HG03025 (cell line): ENCODE measurements around the gene CPPED1.
"Not testable (repeated sequence)": the region's sequence is repeated elsewhere in the genome, so short reads cannot be mapped to it uniquely, and the experiment has no call there.

Experiments
- ATAC-seq: cut with Tn5 transposase; IDR thresholded peaks from one replicate; pipeline ENCODE4 v1.9.1; 2021; ENCODE audit warnings: mild to moderate bottlenecking, moderate library complexity; ENCODE audit not compliant: unreplicated experiment, low FRiP score

Gene CPPED1, protein sequence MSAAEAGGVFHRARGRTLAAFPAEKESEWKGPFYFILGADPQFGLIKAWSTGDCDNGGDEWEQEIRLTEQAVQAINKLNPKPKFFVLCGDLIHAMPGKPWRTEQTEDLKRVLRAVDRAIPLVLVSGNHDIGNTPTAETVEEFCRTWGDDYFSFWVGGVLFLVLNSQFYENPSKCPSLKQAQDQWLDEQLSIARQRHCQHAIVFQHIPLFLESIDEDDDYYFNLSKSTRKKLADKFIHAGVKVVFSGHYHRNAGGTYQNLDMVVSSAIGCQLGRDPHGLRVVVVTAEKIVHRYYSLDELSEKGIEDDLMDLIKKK

DNA sequence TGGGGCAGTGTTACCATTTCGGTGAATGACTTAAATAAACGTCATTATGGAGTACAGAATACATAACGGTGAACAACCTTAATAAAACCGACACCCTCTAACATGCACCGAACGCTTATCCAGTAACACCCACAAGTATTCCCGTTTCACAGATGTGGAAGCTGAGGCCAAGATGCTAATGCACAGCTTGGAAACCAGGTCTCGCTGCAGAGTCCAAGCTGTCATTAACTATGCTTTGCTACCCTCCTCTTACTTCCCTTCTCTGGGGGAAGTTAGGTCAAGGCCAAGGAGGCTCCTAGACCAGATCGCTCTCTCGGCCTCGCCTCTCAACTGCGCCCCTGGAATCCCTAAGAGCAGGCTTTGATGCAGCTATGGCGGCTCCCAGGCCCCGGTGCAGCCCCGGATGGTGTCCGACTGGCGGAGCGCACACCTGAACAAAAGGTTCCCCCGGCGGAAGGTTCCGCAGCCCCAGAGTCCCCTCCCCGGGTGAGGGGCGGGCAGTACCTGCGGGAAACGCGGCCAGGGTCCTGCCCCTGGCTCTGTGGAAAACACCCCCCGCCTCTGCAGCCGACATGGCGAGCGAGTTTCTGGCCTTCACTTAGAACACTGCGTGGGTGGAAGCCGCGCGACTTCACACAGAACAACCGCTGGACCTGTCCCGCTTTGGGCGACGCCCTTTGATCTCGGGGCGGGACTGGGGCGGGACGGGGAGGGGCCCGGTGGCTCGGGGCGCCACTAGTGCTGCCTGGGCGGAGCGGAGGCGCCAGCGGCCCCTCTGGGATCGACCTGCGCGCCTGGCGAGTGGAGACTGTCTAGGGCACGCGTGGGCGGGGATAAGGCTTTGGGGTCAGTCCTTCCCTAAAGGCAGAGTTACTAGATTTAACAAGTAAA is at the start of gene CPPED1:
TSS of gene CPPED1 (minus strand) at position 685 of the 891 bp plus-strand sequence. CDS start at position 574, 111 bp downstream.
- ATAC-seq = peak; percentile 78

DNA sequence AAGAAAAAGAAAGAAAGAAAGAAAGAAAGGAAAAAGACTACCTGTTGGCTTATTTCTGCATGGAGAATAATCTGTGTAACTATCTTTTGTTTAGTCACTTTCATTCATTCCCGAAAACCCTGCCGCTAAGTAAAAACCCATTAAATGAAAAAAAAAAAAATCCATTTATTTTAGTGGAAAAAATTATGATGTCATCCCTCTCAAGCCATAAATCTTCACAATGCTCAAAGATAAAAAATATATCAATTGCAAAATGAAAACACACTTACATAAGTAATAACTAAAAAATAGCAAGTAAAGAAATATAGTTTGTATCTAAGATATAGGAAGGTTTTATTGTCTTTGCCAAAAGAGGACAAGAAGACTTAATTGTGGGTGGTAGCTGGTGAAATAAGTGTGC is 46.5 kb upstream of the CPPED1 start:
- ATAC-seq = no peak

DNA sequence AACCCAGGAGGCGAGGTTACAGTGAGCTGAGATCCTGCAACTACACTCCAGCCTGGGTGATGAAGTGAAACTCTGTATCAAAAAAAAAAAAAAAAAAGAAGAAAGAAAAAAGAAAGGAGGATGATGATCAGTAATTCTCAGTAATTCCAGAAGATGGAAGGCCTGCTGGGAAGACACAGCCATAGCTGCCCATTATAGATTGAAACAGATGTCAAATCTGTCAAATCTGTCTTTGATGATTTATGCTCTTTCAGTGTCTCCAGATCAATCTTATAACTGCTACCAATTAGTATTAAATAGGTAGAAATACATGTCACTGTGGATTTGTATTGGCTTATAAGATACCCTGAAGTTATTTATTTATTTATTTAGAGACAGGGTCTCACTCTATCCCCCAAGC is 42.9 kb upstream of the CPPED1 start:
- ATAC-seq = no peak

DNA sequence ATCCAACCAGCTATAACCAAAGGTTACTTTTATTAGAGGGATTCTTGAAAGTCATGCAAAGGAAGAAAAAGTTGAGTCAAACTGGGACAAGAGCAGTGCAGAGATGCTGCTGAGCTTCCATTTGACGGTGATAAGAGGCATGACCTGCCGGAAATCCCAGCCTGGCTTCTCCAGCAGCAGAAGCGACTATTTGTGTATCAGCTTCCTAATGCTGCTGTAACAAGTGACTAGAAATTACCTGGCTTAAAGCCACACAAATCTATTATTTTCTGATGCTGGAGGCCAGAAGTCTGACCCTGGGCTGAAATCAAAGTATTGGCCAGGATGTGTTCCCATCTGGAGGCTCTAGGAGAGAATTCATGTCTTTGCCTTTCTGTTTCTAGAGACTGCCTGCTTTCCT is 41.6 kb upstream of the CPPED1 start:
- ATAC-seq = no peak

DNA sequence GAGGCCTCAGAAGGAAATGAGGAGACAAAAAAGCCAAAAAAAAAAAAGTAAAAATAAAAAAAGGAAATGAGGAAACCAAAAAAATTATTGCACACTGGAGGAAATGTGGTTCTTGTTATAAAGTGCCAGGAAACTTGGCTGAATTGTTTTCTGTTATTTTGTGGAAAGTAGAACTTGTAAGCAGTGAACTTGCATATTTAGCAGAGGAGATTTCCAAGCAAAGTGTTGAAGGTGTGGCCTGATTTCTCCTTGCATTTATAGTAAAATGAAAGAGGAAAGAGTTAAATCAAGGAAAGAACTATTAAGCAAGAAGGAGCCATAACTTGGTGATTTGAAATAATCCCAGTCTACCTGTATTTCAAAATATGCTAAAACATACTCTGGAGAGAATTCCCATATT is 34.1 kb upstream of the CPPED1 start:
- ATAC-seq = no peak

DNA sequence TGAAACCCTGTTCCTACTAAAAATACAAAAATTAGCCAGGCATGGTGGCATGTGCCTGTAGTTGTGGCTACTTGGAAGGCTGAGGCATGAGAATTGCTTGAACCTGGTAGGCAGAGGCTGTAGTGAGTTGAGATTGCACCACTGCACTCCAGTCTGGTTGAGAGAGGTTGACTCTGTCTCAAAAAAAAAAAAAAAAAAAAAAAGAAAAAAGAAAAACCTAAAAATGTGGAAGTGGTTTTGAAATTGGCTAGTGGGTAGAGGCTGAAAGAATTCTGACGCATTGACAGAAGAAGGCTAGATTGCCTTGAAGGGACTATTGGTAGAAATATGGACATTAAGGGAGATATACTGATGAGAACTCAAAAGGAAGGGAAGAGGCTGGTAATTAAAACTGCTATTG is 33.6 kb upstream of the CPPED1 start:
- ATAC-seq = no peak

DNA sequence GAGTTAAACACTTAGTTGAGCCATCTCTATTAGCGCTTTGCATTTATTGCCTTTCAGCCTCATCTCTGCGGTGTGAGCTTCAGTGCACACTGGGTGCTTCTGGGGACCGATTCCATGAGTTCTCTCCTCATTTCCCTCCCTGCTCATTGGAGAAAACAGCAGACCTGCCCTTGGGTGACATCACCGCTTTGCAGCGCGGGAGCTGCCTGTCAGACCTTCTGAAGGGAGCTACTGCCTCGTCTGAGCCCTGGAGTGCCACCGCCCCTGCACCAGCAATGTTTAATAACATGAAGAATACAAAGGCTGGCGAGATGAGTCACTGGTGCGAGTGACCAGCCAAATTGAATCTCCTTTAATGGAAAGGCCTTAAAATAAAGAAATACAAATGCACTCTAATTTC is 30.2 kb upstream of the CPPED1 start:
- no peak for ATAC-seq

DNA sequence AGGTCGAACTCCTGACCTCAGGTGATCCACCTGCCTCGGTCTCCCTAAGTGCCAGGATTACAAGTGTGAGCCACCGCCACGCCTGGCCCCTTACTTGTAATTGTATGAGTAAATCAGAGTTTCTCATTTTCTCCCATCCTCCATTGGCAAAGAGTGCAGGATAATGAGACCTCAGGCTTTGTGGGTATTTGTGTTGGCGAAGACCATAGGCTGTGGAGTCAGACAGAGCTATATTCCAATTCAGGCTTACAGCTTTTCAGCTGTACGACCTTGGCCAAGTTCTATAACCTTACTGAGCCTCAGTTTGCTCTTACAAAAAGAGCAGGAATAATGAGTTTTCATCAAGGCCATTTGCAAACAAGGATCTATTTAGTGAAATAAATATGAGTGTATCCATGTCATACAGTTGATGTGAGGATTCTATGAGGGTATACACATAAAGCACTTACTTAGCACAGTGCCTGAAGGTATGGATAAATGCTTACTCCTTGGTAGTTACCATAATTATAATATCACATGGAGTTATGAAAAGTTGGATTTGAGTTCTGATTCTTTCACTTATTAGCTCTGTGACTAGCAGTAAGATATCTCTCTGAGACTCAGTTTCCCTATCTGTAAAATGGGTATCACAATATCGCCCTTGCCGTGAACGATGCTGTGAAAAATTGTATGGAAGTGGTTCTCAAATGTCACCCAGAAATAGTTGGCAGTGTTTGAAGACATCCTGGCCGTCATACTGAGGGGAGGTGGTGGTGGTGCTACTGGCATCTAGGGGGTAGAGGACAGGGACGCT is 25.6 kb upstream of the CPPED1 start:
- no peak for ATAC-seq

DNA sequence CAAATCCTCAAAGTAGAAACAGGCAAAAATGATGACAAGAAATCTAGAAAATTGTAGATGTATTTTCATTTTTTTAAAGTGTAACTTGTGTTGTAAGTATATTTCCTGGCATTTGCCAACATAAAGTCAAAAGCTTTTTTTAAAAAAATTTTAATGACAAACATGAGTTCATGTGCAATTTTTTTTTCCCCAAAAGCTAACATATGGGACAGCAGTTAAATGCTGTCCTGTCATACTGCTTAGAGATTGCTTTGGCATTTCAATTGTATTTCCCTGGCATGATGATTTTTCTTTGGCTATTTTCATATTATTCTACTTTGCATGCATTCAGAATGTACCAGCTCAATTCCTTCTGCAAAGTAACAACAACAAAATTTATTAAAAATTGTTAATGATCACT is 24.5 kb upstream of the CPPED1 start:
- no peak for ATAC-seq

DNA sequence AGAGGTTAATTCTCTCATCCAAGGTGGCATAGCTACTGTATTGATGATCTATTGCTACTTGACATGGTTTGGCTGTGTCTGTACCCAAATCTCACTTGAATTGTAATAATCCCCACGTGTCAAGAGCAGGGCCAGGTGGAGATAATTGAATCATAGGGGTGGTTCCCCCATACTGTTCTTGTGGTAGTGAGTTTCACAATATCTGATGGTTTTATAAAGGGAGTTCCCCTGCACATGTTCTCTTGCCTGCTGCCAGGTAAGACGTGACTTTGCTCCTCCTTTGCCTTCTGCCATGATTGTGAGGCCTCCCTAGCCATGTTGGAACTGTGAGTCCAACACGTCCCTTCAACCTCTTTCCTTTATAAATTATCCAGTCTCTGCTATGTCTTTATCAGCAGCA is 22.9 kb upstream of the CPPED1 start:
- no peak for ATAC-seq

DNA sequence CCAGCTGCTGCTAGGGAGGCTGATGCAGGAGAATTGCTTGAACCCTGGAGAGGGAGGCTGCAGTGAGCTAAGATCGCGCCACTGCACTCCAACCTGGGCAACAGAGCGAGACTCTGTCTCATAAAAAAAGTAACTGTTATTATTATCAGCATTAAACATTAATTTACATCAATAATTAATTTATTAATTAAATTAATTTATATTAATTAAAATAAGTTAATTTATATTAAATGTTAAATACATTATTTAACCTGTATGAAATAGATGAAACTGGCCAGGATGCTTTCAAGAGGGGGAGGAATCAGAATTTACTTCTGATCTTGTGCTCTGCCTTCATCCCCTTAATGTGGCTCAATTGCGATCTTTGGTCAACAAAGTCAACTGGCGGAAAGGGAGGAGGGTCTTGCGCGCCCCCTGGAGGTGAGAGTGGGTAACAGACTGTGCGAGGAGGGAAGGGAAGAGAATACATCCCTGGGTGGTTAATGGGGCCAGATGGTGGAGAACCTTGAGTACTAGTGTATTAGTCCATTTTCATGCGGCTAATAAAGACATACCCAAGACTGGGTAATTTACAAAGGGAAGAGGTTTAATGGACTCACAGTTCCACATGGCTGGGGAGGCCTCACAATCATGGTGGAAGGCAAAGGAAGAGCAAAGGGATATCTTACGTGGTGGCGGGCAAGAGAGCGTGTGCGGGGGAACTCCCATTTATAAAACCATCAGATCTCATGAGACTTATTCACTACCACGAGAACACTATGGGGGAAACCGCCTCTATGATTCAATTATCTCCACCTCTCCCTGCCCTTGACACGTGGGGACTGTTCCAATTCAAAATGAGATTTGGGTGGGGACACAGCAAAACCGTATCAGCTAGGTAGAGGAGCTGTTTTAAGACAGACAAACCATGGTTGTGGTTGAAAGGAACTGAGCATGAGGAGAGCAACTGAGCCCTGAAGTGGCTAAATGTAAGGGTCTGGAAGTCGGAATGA is 15.7 kb upstream of the CPPED1 start:
- ATAC-seq = no peak

DNA sequence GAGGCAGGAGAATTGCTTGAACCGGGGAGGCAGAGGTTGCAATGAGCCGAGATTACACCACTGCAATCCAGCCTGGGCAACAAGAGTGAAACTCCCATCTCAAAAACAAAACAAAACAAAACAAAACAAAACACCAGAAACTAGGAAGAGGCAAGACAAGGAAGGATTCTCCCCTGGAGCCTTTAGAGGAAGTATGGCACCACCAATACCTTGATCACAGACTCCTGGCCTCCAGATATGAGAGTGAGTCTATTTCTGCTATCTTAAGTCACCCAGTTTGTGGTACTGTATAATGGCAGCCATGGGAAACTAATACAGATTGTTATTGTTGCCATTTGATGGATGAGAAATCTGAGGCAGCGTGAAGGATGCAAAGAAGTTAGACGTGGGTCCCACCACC is 14.6 kb upstream of the CPPED1 start:
- ATAC-seq = no peak

DNA sequence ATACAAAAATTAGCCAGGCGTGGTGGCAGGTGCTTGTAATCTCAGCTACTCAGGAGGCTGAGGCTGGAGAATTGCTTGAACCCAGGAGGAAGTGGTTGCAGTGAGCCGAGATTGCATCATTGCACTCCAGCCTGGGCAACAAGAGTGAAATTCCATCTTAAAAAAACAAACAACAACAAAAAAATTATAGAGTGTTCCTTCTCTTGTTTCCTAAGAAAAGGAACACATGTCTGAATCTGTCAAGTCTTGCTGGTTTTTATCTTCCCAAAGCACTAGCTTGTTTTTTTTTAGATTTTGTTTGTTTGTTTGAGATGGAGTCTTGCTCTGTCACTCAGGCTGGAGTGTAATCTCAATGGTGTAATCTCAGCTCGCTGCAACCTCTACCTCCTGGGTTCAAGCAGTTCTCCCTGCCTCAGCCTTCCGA is 13.1 kb upstream of the CPPED1 start:
- not testable (repeated sequence) for ATAC-seq

DNA sequence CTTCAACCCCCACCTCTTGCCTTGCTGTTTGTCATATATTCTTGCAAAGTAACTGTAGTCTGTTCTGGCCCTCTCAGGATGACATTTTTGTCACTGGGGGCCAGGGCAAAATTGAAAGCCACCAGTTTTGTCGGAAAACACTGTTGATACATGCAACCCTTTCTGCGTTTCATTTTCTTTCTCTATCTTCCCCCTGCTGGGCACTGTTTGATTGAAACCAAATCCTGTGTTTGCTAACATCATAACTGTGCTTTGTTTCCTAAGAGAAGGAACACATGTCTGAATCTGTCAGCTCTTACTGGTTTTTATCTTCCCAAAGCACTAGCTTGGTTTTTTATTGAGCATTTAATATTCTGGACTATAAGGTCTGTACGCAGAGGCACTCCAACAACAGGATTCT is 11.7 kb upstream of the CPPED1 start:
- ATAC-seq = no peak

DNA sequence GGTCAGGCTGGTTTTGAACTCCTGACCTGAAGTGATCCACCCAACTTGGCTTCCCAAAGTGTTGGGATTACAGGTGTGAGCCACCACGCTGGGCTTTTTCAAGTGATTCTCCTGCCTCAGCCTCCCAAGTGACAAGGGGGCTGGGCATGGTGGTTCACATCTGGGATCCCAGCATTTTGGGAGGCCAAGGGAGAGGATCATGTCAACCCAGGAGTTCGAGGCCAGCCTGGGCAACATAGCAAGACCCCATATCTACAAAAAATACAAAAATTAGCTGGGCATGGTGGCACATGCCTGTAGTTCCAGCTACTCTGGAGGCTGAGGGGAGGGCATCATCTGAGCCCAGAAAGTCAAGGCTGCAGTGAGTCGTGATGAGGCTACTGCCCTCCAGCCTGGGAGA is 10.0 kb upstream of the CPPED1 start:
- not testable (repeated sequence) for ATAC-seq

DNA sequence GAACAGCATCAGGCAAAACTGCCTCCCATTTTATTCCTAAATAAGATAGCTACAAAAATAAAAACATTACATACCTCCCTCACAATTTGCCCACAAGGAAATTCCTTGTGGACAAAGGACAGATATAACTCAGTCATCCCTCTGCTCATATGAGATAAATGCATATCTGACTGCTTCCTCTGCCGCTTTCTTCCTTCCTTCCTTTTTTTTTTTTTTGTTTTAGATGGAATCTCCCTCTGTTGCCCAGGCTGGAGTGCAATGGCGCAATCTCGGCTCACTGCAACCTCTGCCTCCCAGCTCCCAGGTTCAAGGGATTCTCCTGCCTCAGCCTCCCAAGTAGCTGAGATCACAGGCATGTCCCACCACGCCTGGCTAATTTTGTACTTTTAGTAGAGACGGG is 9.6 kb upstream of the CPPED1 start:
- not testable (repeated sequence) for ATAC-seq

DNA sequence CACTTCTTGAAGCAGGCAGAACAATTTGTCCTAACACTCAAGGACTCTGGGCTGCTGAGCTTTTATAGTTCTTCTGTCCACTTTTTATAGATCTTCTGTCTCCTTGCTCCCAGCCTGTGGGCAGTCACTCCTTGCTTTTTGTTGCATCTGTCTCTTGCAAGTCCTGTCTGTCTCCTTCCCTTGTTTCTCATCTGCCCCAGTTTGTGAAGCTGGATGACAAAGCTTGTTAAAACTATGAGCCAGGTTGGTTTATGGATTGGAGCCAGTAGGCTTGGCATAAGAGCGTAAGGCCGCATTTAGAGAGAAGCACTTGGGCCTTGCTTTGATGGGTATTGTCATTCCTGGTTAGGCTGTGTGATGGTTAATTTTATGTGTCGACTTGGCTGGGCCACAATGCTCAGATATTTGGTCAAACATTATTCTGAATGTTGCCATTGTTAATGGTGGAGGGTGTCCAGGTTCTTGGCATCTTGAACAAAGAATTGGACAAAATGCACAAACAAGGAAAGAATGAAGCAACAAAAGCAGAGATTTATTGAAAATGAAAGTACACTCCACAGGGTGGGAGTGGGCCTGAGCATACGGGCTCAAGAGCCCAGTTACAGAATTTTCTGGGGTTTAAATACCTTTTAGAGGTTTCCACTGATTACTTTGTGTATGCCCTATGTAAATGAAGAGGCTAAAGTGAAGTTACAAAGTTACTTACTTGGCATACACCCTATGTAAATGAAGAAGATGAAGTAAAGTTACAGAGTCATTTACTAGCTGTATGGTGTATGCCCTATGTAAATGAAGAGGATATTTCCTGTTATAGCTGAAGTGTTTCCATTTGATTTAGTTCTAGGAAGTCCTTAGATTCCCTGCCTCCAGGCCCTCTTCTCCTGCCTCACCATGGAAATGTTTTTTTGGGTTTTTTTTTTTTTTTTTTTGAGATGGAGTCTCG is 8.0 kb upstream of the CPPED1 start:
- no peak for ATAC-seq

DNA sequence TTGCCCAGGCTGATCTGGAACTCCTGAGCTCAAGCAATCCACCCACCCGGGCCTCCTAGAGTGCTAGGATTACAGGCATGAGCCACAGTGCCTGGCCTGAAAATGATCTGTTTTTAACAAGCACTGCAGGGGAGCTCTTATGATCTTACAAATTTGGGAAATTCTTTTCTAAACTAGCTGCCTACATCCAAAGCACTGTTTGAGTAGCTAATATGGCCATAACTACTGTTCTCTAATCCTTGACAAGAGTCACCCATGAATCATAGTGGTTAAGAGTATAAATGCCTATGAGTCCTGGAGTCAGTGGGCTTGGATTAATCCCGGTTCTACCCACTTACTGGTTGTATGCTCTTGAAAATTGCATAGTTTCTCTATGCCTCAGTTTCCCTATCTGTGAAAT is 1.4 kb upstream of the CPPED1 start:
- no peak for ATAC-seq

DNA sequence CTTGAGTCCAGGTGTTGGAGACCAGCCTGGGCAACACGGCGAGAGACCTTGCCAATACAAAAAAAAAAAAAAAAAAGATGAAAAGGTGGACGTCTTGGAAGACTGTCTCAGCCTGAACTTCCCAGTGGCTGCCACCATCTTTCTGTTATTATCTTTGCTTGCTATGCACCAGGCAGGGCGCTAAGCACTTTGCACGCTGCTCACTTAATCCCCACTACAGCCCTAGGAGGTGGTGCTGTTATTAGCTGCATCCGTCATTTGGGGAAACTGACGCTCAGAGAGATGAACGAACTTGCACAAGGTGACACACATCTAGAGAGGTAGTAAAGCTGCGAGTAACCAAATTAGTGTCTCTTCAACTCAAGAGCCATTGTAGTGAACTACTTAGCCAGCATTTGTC is 708 bp upstream of the CPPED1 start:
- no peak for ATAC-seq
